ENCODE measurements around the gene ZNF619. TPM values are rescaled to one million over a fixed set of nuclear protein-coding genes. Genes with fewer than 3 reads are reported as not detected.
A peak's percentile ranks its signal among the peaks of the same experiment; 100 is the strongest.

ZNF619 gene
- total and polyA plus RNA-seq, 9 of the 15 experiments (the other 6 are each of a cell fraction or from before 2014, with no cell fraction given) = 1.3 to 9.1 (median 6.3) TPM

- TF ChIP-seq SUPT5H (IDR thresholded peaks at IDR 0.05) = peak; percentile 98
- TF ChIP-seq PTTG1 (tag; IDR thresholded peaks at IDR 0.05; ENCODE audit: low read depth) = no peak
- no peak for TF ChIP-seq ZNF668 (CRISPR knock-in tag; IDR thresholded peaks at IDR 0.05)
- TF ChIP-seq TRIM28 (IDR thresholded peaks at IDR 0.05) = no peak
- no peak for TF ChIP-seq ZFP1 (CRISPR knock-in tag; IDR thresholded peaks at IDR 0.05)
- no peak for TF ChIP-seq ZFPM2 (CRISPR knock-in tag; IDR thresholded peaks at IDR 0.05)
- TF ChIP-seq POLR2AphosphoS2 (IDR thresholded peaks at IDR 0.05; ENCODE audit: low read length) = no peak
- TF ChIP-seq SRSF3 (IDR thresholded peaks at IDR 0.05; ENCODE audit: insufficient read depth, low read length) = peak; percentile 42; the same call in 1 of the 2 replicates
- TF ChIP-seq RBFOX2 (IDR thresholded peaks at IDR 0.05; ENCODE audit: low read depth, low read length) = peak; percentile 99
- no peak for TF ChIP-seq HINFP (tag; conservative IDR thresholded peaks at IDR 0.05; ENCODE audit: low read depth)
- TF ChIP-seq, protein P1, sequence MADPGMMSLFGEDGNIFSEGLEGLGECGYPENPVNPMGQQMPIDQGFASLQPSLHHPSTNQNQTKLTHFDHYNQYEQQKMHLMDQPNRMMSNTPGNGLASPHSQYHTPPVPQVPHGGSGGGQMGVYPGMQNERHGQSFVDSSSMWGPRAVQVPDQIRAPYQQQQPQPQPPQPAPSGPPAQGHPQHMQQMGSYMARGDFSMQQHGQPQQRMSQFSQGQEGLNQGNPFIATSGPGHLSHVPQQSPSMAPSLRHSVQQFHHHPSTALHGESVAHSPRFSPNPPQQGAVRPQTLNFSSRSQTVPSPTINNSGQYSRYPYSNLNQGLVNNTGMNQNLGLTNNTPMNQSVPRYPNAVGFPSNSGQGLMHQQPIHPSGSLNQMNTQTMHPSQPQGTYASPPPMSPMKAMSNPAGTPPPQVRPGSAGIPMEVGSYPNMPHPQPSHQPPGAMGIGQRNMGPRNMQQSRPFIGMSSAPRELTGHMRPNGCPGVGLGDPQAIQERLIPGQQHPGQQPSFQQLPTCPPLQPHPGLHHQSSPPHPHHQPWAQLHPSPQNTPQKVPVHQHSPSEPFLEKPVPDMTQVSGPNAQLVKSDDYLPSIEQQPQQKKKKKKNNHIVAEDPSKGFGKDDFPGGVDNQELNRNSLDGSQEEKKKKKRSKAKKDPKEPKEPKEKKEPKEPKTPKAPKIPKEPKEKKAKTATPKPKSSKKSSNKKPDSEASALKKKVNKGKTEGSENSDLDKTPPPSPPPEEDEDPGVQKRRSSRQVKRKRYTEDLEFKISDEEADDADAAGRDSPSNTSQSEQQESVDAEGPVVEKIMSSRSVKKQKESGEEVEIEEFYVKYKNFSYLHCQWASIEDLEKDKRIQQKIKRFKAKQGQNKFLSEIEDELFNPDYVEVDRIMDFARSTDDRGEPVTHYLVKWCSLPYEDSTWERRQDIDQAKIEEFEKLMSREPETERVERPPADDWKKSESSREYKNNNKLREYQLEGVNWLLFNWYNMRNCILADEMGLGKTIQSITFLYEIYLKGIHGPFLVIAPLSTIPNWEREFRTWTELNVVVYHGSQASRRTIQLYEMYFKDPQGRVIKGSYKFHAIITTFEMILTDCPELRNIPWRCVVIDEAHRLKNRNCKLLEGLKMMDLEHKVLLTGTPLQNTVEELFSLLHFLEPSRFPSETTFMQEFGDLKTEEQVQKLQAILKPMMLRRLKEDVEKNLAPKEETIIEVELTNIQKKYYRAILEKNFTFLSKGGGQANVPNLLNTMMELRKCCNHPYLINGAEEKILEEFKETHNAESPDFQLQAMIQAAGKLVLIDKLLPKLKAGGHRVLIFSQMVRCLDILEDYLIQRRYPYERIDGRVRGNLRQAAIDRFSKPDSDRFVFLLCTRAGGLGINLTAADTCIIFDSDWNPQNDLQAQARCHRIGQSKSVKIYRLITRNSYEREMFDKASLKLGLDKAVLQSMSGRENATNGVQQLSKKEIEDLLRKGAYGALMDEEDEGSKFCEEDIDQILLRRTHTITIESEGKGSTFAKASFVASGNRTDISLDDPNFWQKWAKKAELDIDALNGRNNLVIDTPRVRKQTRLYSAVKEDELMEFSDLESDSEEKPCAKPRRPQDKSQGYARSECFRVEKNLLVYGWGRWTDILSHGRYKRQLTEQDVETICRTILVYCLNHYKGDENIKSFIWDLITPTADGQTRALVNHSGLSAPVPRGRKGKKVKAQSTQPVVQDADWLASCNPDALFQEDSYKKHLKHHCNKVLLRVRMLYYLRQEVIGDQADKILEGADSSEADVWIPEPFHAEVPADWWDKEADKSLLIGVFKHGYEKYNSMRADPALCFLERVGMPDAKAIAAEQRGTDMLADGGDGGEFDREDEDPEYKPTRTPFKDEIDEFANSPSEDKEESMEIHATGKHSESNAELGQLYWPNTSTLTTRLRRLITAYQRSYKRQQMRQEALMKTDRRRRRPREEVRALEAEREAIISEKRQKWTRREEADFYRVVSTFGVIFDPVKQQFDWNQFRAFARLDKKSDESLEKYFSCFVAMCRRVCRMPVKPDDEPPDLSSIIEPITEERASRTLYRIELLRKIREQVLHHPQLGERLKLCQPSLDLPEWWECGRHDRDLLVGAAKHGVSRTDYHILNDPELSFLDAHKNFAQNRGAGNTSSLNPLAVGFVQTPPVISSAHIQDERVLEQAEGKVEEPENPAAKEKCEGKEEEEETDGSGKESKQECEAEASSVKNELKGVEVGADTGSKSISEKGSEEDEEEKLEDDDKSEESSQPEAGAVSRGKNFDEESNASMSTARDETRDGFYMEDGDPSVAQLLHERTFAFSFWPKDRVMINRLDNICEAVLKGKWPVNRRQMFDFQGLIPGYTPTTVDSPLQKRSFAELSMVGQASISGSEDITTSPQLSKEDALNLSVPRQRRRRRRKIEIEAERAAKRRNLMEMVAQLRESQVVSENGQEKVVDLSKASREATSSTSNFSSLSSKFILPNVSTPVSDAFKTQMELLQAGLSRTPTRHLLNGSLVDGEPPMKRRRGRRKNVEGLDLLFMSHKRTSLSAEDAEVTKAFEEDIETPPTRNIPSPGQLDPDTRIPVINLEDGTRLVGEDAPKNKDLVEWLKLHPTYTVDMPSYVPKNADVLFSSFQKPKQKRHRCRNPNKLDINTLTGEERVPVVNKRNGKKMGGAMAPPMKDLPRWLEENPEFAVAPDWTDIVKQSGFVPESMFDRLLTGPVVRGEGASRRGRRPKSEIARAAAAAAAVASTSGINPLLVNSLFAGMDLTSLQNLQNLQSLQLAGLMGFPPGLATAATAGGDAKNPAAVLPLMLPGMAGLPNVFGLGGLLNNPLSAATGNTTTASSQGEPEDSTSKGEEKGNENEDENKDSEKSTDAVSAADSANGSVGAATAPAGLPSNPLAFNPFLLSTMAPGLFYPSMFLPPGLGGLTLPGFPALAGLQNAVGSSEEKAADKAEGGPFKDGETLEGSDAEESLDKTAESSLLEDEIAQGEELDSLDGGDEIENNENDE (IDR thresholded peaks at IDR 0.05; ENCODE audit: low read depth, low read length) = no peak
- no peak for TF ChIP-seq NUFIP1 (IDR thresholded peaks at IDR 0.05; ENCODE audit: partially characterized antibody)
- no peak for TF ChIP-seq EWSR1 (IDR thresholded peaks at IDR 0.05; ENCODE audit: borderline replicate concordance, low read depth, partially characterized antibody)
- peak; percentile 77; the same call in 1 of the 2 replicates for TF ChIP-seq KAT7 (CRISPR knock-in tag; IDR thresholded peaks at IDR 0.05; ENCODE audit: borderline replicate concordance)
These were observed 47.8 kb downstream of the ZNF619 start, which contains the start of gene ZNF621 (continued) for GRCh38 chr3:40524568-40525285.

Measured in K562 (cell line).